Left lung (tissue), 10 donors: ENCODE results near the gene PPP2R2C. TPM values are rescaled to one million over a fixed set of nuclear protein-coding genes. Genes with fewer than 3 reads are reported as not detected.

Experiments
- ATAC-seq: fragments of 200-7000 bp; cut with Tn5 transposase; one replicate; pipeline ENCODE4 v1.9.1; 2020; ENCODE audit warnings: moderate library complexity
- DNase-seq, 4 donors: peaks; one replicate each; pipeline ENCODE4 v3.0.0-alpha.2; 2013 to 2020
- H3K27ac ChIP-seq, 2 donors: fragments of 200-600 bp; sonication (generic) in 1 of 2; one replicate each; pipeline versions ENCODE4 v1.5.0 to v1.8.0; 2020 to 2021
- H3K27me3 ChIP-seq, 2 donors: fragments of 200-600 bp; sonication (generic) in 1 of 2; one replicate each; pipeline versions ENCODE4 v1.5.0 to v1.8.0; 2020 to 2021
- H3K36me3 ChIP-seq, 2 donors: fragments of 200-600 bp; sonication (generic) in 1 of 2; one replicate each; pipeline versions ENCODE4 v1.5.0 to v1.8.0; 2020 to 2021
- H3K4me1 ChIP-seq, 2 donors: fragments of 200-600 bp; one replicate each; pipeline ENCODE4 v1.8.0; 2021
- H3K4me3 ChIP-seq, 2 donors: fragments of 200-600 bp; sonication (generic) in 1 of 2; one replicate each; pipeline versions ENCODE4 v1.5.0 to v1.8.0; 2020 to 2021; ENCODE audit warnings: mild to moderate bottlenecking in 1 of 2
- H3K9me3 ChIP-seq, 2 donors: fragments of 200-600 bp; sonication (generic) in 1 of 2; one replicate each; pipeline versions ENCODE4 v1.5.0 to v1.8.0; 2020 to 2021
- CTCF ChIP-seq, 2 donors: fragments of 200-600 bp; sonication (generic) in 1 of 2; IDR thresholded peaks; one replicate each; pipeline versions ENCODE4 v1.5.0 to v1.8.0; 2021; ENCODE audit warnings: antibody characterized with exemption in 2 of 2
- intact Hi-C, 2 donors: fragments of 100-400 bp; cut with DNase I; formaldehyde crosslinking; loops; one replicate each; pipeline versions ENCODE4 v1.11.2 to v1.14.2; 2022
- polyA plus RNA-seq, 6 donors: library from polyadenylated mRNA; unstranded; fragments of 120-200 nt; gene quantifications; one replicate each; pipeline ENCODE4 v1.2.1, GENCODE V29; 2013; ENCODE audit not compliant: insufficient read length in 6 of 6
- total RNA-seq, 2 donors: library from RNA; stranded (reverse); fragmentation: NEBNext Ultra II Directional; extraction: Animal tissue kit (Norgen Biotek cat#: 25700); gene quantifications; one replicate each; pipeline ENCODE4 v1.2.1, GENCODE V29; 2021
- donor health status: DM: no; HTN: yes; CAD: no.
- donor health status: DM: no; HTN: no; CAD: no.

Gene PPP2R2C
- total and polyA plus RNA-seq, 8 donors, result 0.29 to 0.50 (median 0.43) TPM; not detected in 1

DNA sequence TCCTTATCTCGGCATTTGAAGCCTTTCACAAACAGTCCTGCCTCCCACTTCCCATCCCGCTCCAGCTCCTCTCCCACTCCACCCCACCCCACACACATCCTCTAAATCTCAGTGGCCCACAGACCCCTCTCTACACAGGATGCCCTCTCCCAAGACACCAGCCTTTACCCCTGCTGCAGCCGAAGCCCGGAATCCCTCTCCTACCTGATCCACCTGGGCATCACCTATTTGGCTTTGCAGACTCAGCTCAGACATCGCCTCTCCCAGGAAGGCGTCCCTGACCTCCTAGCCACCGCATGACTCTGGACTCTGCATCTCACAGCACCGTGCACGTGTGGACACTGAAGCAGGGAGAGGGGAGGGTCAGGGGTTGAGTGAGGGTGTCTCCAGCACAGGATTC is 11.5 kb downstream of the PPP2R2C start:
- Histone ChIP-seq H3K4me1 (no peaks in the 10 kb centered on the region), H3K36me3 (no peaks in the 10 kb centered on the region), H3K27me3 (peaks cover 0 to 71% of the 10 kb centered on the region in 2 donors), H3K9me3 (peaks cover 0 to 5% of the 10 kb centered on the region in 2 donors), H3K4me3 (no peak overlapping the region), H3K27ac (no peak overlapping the region)
- ATAC-seq, result no peak
- DNase-seq, result no peak
- intact Hi-C loops, result no loop called here
- TF ChIP-seq CTCF (IDR thresholded peaks at IDR 0.05), result no peak

GRCh38 chr4:6458528-6458927 is 13.9 kb downstream of the PPP2R2C start:
- DNase-seq (no peak), ATAC-seq (no peak)
- H3K27me3 ChIP-seq, result peaks cover 0 to 66% of the 10 kb centered on the region in 2 donors
- no peak for TF ChIP-seq CTCF (IDR thresholded peaks at IDR 0.05)
- H3K4me1 ChIP-seq, result no peaks in the 10 kb centered on the region
- H3K9me3 ChIP-seq, result peaks cover 0 to 5% of the 10 kb centered on the region in 2 donors
- no peak overlapping the region for H3K4me3 ChIP-seq
- H3K27ac ChIP-seq, result no peak overlapping the region
- no peaks in the 10 kb centered on the region for H3K36me3 ChIP-seq
- intact Hi-C loops, result no loop called here

GRCh38 chr4:6456450-6456849 is 16.0 kb downstream of the PPP2R2C start:
- ATAC-seq, result no peak

GRCh38 chr4:6454112-6454910 is 18.1 kb downstream of the PPP2R2C start:
- no peak for DNase-seq
- no peak for TF ChIP-seq CTCF (IDR thresholded peaks at IDR 0.05)
- peaks cover 0 to 53% of the 10 kb centered on the region in 2 donors for H3K27me3 ChIP-seq
- peaks cover 0 to 4% of the 10 kb centered on the region in 2 donors for H3K9me3 ChIP-seq
- H3K27ac ChIP-seq, result no peak overlapping the region
- intact Hi-C loops, result no loop called here
- H3K4me1 ChIP-seq, result no peaks in the 10 kb centered on the region
- no peaks in the 10 kb centered on the region for H3K36me3 ChIP-seq
- no peak overlapping the region for H3K4me3 ChIP-seq
- no peak for ATAC-seq

More at GRCh38 chr4:6456450-6456849, 16.0 kb downstream of the PPP2R2C start:
- no peak for TF ChIP-seq CTCF (IDR thresholded peaks at IDR 0.05)
- Histone ChIP-seq H3K36me3 (no peaks in the 10 kb centered on the region), H3K4me1 (no peaks in the 10 kb centered on the region), H3K27ac (no peak overlapping the region), H3K27me3 (peaks cover 0 to 70% of the 10 kb centered on the region in 2 donors), H3K4me3 (no peak overlapping the region), H3K9me3 (peaks cover 0 to 5% of the 10 kb centered on the region in 2 donors)
- no peak for DNase-seq
- intact Hi-C loops, result no loop called here

- Histone ChIP-seq H3K27me3 (peaks cover 0 to 52% of the 10 kb centered on the region in 2 donors), H3K4me1 (no peaks in the 10 kb centered on the region), H3K36me3 (no peaks in the 10 kb centered on the region), H3K4me3 (no peak overlapping the region), H3K27ac (no peak overlapping the region), H3K9me3 (no peaks in the 10 kb centered on the region)
- DNase-seq (no peak), ATAC-seq (no peak)
- intact Hi-C loops, result no loop called here
- TF ChIP-seq CTCF (IDR thresholded peaks at IDR 0.05), result no peak
Observed at GRCh38 chr4:6453688-6453990, 18.8 kb downstream of the PPP2R2C start.
